Naive thymus-derived CD4-positive, alpha-beta T cell (primary cell): Measurements from ENCODE around the gene CCDC160. TPM values are rescaled to one million over a fixed set of nuclear protein-coding genes. Genes with fewer than 3 reads are reported as not detected.
A peak's percentile ranks its signal among the peaks of the same experiment; 100 is the strongest.

ENCODE experiments used
- ATAC-seq: fragments of 150-1000 bp; cut with Tn5 transposase; 2 replicates; pipeline ENCODE4 v1.10.0; 2021; ENCODE audit warnings: mild to moderate bottlenecking, moderate library complexity
- CTCF ChIA-PET: fragments of 350-600 bp; sonication (Branson Sonifier 250); formaldehyde crosslinking; loops from one replicate; lab custom pipeline; 2021; ENCODE audit warnings: antibody characterized with exemption; lab: Charles Lee
- POLR2A ChIA-PET: fragments of 350-600 bp; sonication (Branson Sonifier 250); formaldehyde crosslinking; loops from one replicate; lab custom pipeline; 2021; ENCODE audit warnings: antibody characterized with exemption, inconsistent platforms; lab: Charles Lee
- DNase-seq, 9 donors: peaks; one replicate each; pipeline versions ENCODE4 v3.0.0 to v3.0.0-alpha.2; 2020 to 2022; ENCODE audit warnings: mixed read lengths in 1 of 9
- H3K27ac ChIP-seq: one replicate; pipeline ENCODE4 v1.7.0; 2013; ENCODE audit warnings: mild to moderate bottlenecking, low read depth, low read length, moderate library complexity
- H3K27me3 ChIP-seq, 2 donors: one replicate each; pipeline ENCODE4 v1.7.0; 2013; ENCODE audit warnings: low read length in 2 of 2, mild to moderate bottlenecking in 2 of 2, moderate library complexity in 2 of 2; ENCODE audit not compliant: control insufficient read depth in 2 of 2, insufficient read depth in 2 of 2
- H3K36me3 ChIP-seq, 3 experiments: 1 replicate in 2 of 3; 2 replicates in 1 of 3; pipeline ENCODE4 v1.7.0; 2013; ENCODE audit warnings: low read length in 3 of 3, mild to moderate bottlenecking in 3 of 3, moderate library complexity in 1 of 3; ENCODE audit not compliant: insufficient read depth in 3 of 3, control insufficient read depth in 2 of 3
- H3K4me1 ChIP-seq, 2 donors: one replicate each; pipeline ENCODE4 v1.7.0; 2013; ENCODE audit warnings: low read length in 2 of 2, mild to moderate bottlenecking in 2 of 2, moderate library complexity in 1 of 2; ENCODE audit not compliant: control insufficient read depth in 2 of 2, insufficient read depth in 2 of 2
- H3K4me3 ChIP-seq: 2 replicates; pipeline ENCODE4 v1.7.0; 2013; ENCODE audit warnings: mild to moderate bottlenecking, low read length
- H3K9me3 ChIP-seq, 3 experiments: 1 replicate in 2 of 3; 2 replicates in 1 of 3; pipeline ENCODE4 v1.7.0; 2013; ENCODE audit warnings: low read length in 3 of 3; ENCODE audit not compliant: control insufficient read depth in 2 of 3
- H3K27ac Mint-ChIP-seq, 9 donors: one replicate each; pipeline ENCODE4 v1.8.0; 2020 to 2022; ENCODE audit warnings: mixed read lengths in 9 of 9, mild to moderate bottlenecking in 8 of 9, moderate library complexity in 5 of 9, inconsistent platforms in 2 of 9
- H3K27me3 Mint-ChIP-seq, 5 donors: one replicate each; pipeline ENCODE4 v1.8.0; 2021 to 2022; ENCODE audit warnings: mixed read lengths in 5 of 5, mild to moderate bottlenecking in 1 of 5
- H3K36me3 Mint-ChIP-seq, 5 donors: one replicate each; pipeline ENCODE4 v1.8.0; 2020 to 2022; ENCODE audit warnings: mixed read lengths in 5 of 5, mild to moderate bottlenecking in 3 of 5, inconsistent platforms in 1 of 5
- H3K4me1 Mint-ChIP-seq, 7 donors: one replicate each; pipeline ENCODE4 v1.8.0; 2020 to 2022; ENCODE audit warnings: mixed read lengths in 7 of 7, mild to moderate bottlenecking in 3 of 7, inconsistent platforms in 1 of 7
- H3K4me3 Mint-ChIP-seq, 10 donors: one replicate each; pipeline ENCODE4 v1.8.0; 2020 to 2022; ENCODE audit warnings: mild to moderate bottlenecking in 10 of 10, mixed read lengths in 10 of 10, moderate library complexity in 6 of 10, inconsistent platforms in 2 of 10
- H3K9me3 Mint-ChIP-seq, 11 donors: one replicate each; pipeline ENCODE4 v1.8.0; 2020 to 2022; ENCODE audit warnings: mixed read lengths in 11 of 11, mild to moderate bottlenecking in 4 of 11, inconsistent platforms in 1 of 11, moderate library complexity in 1 of 11
- intact Hi-C, 2 donors: fragments of 100-400 bp; cut with micrococcal nuclease; formaldehyde crosslinking; loops; one replicate each; pipeline ENCODE4 v1.15.1; 2023
- polyA plus RNA-seq, 2 donors: library from polyadenylated mRNA; unstranded; fragments of 300-500 nt; fragmentation: Illumina TruSeq; gene quantifications; one replicate each; pipeline ENCODE4 v1.2.3, GENCODE V29; 2021
- total RNA-seq, 6 experiments: library from RNA in 5 of 6; stranded (reverse) in 5 of 6; gene quantifications; 1 replicate in 5 of 6; 2 replicates in 1 of 6; pipeline ENCODE4 v1.2.3 and lab custom pipeline; 2021 to 2026

The CCDC160 gene
- total and polyA plus RNA-seq, 7 experiments from 2014 or later: not detected

DNA sequence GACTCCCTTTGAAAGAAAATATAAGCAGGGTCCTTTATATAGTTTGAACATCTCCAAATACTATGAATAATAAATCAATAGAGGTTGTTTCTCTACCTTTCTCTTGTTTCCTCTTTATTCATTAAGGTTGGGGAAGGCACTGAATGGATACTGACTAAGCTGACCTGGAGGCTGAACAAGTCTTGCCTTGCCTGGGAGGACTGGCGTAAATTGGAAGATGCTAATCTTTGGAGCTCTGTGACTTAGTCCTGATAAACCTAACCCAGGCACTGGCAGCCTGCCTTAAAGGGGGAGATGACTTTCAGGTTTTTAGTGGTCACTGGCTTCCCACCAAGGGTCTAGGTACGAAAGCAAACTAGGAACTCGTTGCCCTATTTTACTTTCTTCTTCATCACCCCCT is 10.5 kb downstream of the CCDC160 start:
- Histone ChIP-seq H3K27ac (no peak overlapping the region), H3K36me3 (no peaks in the 10 kb centered on the region), H3K9me3 (no peaks in the 10 kb centered on the region), H3K4me3 (no peak overlapping the region), H3K27me3 (no peaks in the 10 kb centered on the region), H3K4me1 (no peaks in the 10 kb centered on the region)
- ChIA-PET POLR2A (no interaction called here), CTCF (no interaction called here)
- Mint-ChIP-seq H3K4me1 (peaks cover 0 to 9% (median 0%) of the 10 kb centered on the region in 7 donors), H3K4me3 (no peak overlapping the region), H3K9me3 (no peaks in the 10 kb centered on the region), H3K27me3 (peaks cover 0 to 10% (median 0%) of the 10 kb centered on the region in 5 donors), H3K27ac (no peak overlapping the region), H3K36me3 (peaks cover 0 to 1% (median 0%) of the 10 kb centered on the region in 5 donors)
- no peak for DNase-seq
- ATAC-seq: no peak
- intact Hi-C loops: no loop called here

DNA sequence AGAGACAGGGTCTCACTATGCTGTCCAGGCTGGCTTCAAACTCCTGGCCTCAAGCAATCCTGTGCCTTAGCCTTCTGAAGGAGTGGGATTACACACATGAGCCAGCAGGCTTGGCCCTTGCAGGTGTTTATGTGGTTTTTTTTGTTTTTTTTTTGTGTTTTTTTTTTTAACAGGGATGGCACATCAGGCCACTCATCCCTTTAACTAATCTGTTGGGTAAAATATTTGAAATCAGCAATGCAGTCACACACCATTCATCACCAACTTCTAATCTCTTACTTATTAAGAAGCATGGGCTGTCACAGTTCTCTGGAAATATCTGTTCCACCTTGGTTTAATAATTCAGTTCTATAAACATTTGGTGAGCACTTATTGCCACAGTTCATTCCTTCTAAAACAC is 12.3 kb downstream of the CCDC160 start:
- no peak overlapping the region for H3K4me3 ChIP-seq
- ChIA-PET POLR2A (no interaction called here), CTCF (no interaction called here)
- H3K27me3 Mint-ChIP-seq: peaks cover 0 to 8% (median 0%) of the 10 kb centered on the region in 5 donors
- no peaks in the 10 kb centered on the region for H3K36me3 ChIP-seq
- no peak overlapping the region for H3K27ac ChIP-seq
- no peak overlapping the region for H3K27ac Mint-ChIP-seq
- no peaks in the 10 kb centered on the region for H3K9me3 ChIP-seq
- intact Hi-C loops: no loop called here
- H3K4me1 ChIP-seq: no peaks in the 10 kb centered on the region
- ATAC-seq (no peak), DNase-seq (no peak)
- H3K36me3 Mint-ChIP-seq: no peaks in the 10 kb centered on the region
- no peaks in the 10 kb centered on the region for H3K9me3 Mint-ChIP-seq
- H3K4me3 Mint-ChIP-seq: no peak overlapping the region
- H3K4me1 Mint-ChIP-seq: peaks cover 0 to 12% (median 0%) of the 10 kb centered on the region in 7 donors
- H3K27me3 ChIP-seq: no peaks in the 10 kb centered on the region

DNA sequence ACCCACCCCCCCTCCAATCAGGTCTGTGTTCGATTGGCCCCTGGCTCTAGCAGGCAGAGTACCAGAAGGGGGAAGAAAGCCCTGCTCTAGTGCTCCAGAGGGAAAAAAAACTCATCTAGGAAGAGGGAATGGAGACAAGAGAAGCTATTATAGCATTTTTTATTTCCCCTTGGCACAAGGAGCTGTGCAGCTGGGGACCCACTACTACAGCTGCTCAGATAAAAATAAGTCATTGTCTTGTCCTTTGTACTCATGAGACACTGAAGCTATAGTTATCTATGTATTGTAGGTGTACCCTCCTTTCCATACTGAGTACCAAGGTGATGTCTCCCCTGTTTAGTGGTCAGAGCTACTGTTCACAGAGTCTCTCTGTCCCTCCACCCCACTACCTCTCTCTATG is 14.3 kb downstream of the CCDC160 start:
- DNase-seq (no peak), ATAC-seq (no peak)
- H3K4me3 ChIP-seq: no peak overlapping the region
- no peak overlapping the region for H3K27ac ChIP-seq
- H3K36me3 ChIP-seq: no peaks in the 10 kb centered on the region
- no peaks in the 10 kb centered on the region for H3K27me3 ChIP-seq
- H3K9me3 Mint-ChIP-seq: no peaks in the 10 kb centered on the region
- H3K4me1 ChIP-seq: no peaks in the 10 kb centered on the region
- no peaks in the 10 kb centered on the region for H3K9me3 ChIP-seq
- POLR2A ChIA-PET: no interaction called here
- H3K27ac Mint-ChIP-seq: no peak overlapping the region
- CTCF ChIA-PET: no interaction called here
- no peaks in the 10 kb centered on the region for H3K36me3 Mint-ChIP-seq
- peaks cover 0 to 10% (median 0%) of the 10 kb centered on the region in 7 donors for H3K4me1 Mint-ChIP-seq
- intact Hi-C loops: no loop called here
- no peak overlapping the region for H3K4me3 Mint-ChIP-seq
- H3K27me3 Mint-ChIP-seq: peaks cover 0 to 4% (median 0%) of the 10 kb centered on the region in 5 donors

DNA sequence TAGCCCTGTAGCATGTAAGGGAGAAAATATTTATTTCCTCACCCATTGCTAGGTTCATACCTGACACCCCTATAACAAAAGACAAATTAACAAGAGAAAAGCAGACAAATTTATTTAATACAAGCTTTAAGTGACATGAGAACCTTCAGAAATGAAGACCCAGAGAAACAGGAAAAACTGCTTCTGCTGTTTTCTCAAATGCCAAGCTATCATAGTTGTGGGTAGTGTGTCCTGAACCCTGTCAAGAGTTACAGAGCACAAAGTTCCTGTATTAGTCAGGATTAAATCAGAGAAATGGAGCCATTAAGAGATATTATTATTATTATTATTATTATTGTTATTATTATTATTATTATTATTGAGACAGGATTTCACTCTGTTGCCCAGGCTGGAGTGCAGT is 17.5 kb downstream of the CCDC160 start:
- Mint-ChIP-seq H3K36me3 (no peaks in the 10 kb centered on the region), H3K27me3 (peaks cover 0 to 4% (median 0%) of the 10 kb centered on the region in 5 donors)

DNA sequence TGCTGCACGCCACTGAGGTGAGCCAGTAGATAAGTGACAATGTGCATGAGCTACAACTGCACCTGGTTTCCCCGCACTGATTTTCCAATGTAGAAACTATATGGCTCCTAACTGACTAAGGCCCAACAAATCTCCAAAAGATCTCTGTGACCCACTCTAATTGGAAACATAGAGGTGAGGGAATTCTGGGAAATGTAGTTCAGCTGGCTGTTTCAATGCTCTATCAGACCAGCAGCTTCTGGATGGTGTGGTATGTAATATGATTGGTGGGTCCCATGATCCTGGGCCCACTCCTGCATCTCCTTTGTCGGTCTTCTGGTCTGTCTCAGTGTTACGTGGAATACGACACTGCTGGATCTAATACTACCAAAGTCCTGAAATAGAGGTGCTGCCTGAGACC is 18.6 kb downstream of the CCDC160 start:
- no peaks in the 10 kb centered on the region for H3K9me3 Mint-ChIP-seq
- intact Hi-C loops: no loop called here
- H3K4me3 Mint-ChIP-seq: no peak overlapping the region

More for the DNA sequence above, 17.5 kb downstream of the CCDC160 start:
- intact Hi-C loops: loop anchor here (1.0 kb wide), 1 partner anchor 462 kb away; no protein-coding TSS in a partner anchor
- DNase-seq (no peak), ATAC-seq (no peak)
- CTCF ChIA-PET: interaction anchor here (0.5 kb wide), 1 partner anchor 9 kb away, joined by 3 read pairs; no protein-coding TSS in a partner anchor
- Histone ChIP-seq H3K4me1 (no peaks in the 10 kb centered on the region), H3K36me3 (no peaks in the 10 kb centered on the region), H3K4me3 (no peak overlapping the region), H3K27me3 (no peaks in the 10 kb centered on the region), H3K9me3 (no peaks in the 10 kb centered on the region), H3K27ac (no peak overlapping the region)
- H3K4me3 Mint-ChIP-seq: no peak overlapping the region
- POLR2A ChIA-PET: no interaction called here
- no peaks in the 10 kb centered on the region for H3K9me3 Mint-ChIP-seq
- peak overlapping the region in 1 of 9 donors; percentile 1 for H3K27ac Mint-ChIP-seq
- H3K4me1 Mint-ChIP-seq: peaks cover 0 to 9% (median 0%) of the 10 kb centered on the region in 7 donors

DNA sequence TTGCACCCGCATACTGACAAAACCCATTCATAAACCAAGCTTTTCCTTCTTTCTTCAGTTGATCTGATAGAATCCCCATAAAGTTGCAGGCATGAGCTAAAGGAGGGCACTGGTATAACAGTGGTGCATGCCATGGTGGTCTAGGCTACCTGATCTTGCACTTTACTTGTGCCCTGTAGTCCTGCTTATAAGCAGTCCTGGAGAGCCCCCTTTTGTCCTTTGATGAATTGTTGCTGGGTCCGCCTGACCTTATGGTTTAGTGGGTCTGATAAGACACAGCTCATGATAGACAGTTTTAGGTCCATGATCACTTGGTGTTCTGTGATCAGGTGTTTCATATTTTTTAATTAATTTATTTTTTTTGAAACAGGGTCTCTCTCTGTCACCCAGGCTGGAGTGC is 19.7 kb downstream of the CCDC160 start:
- ATAC-seq (no peak), DNase-seq (no peak)
- no peaks in the 10 kb centered on the region for H3K27me3 ChIP-seq
- no peaks in the 10 kb centered on the region for H3K4me1 ChIP-seq
- Mint-ChIP-seq H3K27ac (no peak overlapping the region), H3K9me3 (no peaks in the 10 kb centered on the region), H3K36me3 (no peaks in the 10 kb centered on the region), H3K4me3 (no peak overlapping the region), H3K27me3 (peaks cover 0 to 2% (median 0%) of the 10 kb centered on the region in 5 donors), H3K4me1 (peaks cover 0 to 9% (median 0%) of the 10 kb centered on the region in 7 donors)
- intact Hi-C loops: no loop called here
- CTCF ChIA-PET: no interaction called here
- POLR2A ChIA-PET: no interaction called here
- no peaks in the 10 kb centered on the region for H3K9me3 ChIP-seq
- no peak overlapping the region for H3K4me3 ChIP-seq
- H3K36me3 ChIP-seq: no peaks in the 10 kb centered on the region
- H3K27ac ChIP-seq: no peak overlapping the region

More for the DNA sequence above, 18.6 kb downstream of the CCDC160 start:
- H3K36me3 Mint-ChIP-seq: no peaks in the 10 kb centered on the region
- Histone ChIP-seq H3K36me3 (no peaks in the 10 kb centered on the region), H3K4me3 (no peak overlapping the region), H3K27ac (no peak overlapping the region), H3K27me3 (no peaks in the 10 kb centered on the region), H3K9me3 (no peaks in the 10 kb centered on the region), H3K4me1 (no peaks in the 10 kb centered on the region)
- no peak overlapping the region for H3K27ac Mint-ChIP-seq
- H3K4me1 Mint-ChIP-seq: peaks cover 0 to 9% (median 0%) of the 10 kb centered on the region in 7 donors
- no peak for DNase-seq
- ATAC-seq: no peak
- POLR2A ChIA-PET: no interaction called here
- H3K27me3 Mint-ChIP-seq: no peaks in the 10 kb centered on the region
- CTCF ChIA-PET: no interaction called here

DNA sequence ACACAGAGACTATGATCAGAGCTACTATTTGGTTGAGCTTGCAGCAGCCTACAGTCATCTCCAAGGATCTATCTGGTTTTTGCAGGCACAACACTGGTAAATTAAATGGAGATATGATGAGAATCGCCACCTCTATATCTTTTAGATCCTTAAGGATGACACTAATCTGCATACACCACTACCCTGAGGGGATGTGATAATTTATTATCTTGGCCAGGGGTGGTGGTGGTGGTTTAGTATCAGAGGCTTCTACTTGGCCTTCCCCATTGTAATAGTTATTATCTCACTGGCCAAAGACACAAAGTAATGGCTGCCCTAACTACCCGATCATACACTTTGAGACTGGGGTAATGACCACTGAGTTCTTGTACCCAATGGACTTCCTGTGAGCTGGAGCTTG is 21.2 kb downstream of the CCDC160 start:
- Mint-ChIP-seq H3K4me3 (no peak overlapping the region), H3K36me3 (no peaks in the 10 kb centered on the region), H3K9me3 (no peaks in the 10 kb centered on the region), H3K4me1 (peaks cover 0 to 7% (median 0%) of the 10 kb centered on the region in 7 donors), H3K27ac (no peak overlapping the region), H3K27me3 (peaks cover 0 to 2% (median 0%) of the 10 kb centered on the region in 5 donors)
- H3K36me3 ChIP-seq: no peaks in the 10 kb centered on the region
- POLR2A ChIA-PET: no interaction called here
- H3K4me1 ChIP-seq: no peaks in the 10 kb centered on the region
- H3K9me3 ChIP-seq: no peaks in the 10 kb centered on the region
- H3K4me3 ChIP-seq: no peak overlapping the region
- no peak overlapping the region for H3K27ac ChIP-seq
- CTCF ChIA-PET: no interaction called here
- H3K27me3 ChIP-seq: no peaks in the 10 kb centered on the region
- DNase-seq: no peak
- no peak for ATAC-seq
- intact Hi-C loops: no loop called here
